Thoracic aorta (tissue), 2 donors: Measurements from ENCODE around the gene WDR72. TPM values are rescaled to one million over a fixed set of nuclear protein-coding genes. Genes with fewer than 3 reads are reported as not detected.

Experiments
- ATAC-seq: fragments of 150-250 bp; one replicate; pipeline ENCODE4 v1.8.0; 2017; ENCODE audit warnings: low read depth; ENCODE audit not compliant: insufficient number of reproducible peaks, low FRiP score
- DNase-seq: peaks from one replicate; pipeline ENCODE4 v3.0.0-alpha.2; 2020; ENCODE audit warnings: low spot score
- H3K27ac ChIP-seq, 2 donors: fragments of 200-600 bp; sonication (generic); 1 replicate in 1 of 2; 2 replicates in 1 of 2; pipeline ENCODE4 v1.5.1; 2016; ENCODE audit warnings: mild to moderate bottlenecking in 2 of 2, moderate library complexity in 2 of 2
- H3K27me3 ChIP-seq: fragments of 200-600 bp; sonication (generic); replicated peaks from 2 replicates; pipeline ENCODE4 v1.6.0; 2016; ENCODE audit warnings: mild to moderate bottlenecking; ENCODE audit not compliant: insufficient read depth
- H3K36me3 ChIP-seq: fragments of 200-600 bp; sonication (generic); one replicate; pipeline ENCODE4 v1.5.1; 2016
- H3K4me1 ChIP-seq, 2 donors: fragments of 200-600 bp; sonication (generic); 1 replicate in 1 of 2; 2 replicates in 1 of 2; pipeline versions ENCODE4 v1.5.1 to v1.6.0; 2016; ENCODE audit warnings: low read depth in 2 of 2, mild to moderate bottlenecking in 1 of 2; ENCODE audit not compliant: control insufficient read depth in 1 of 2
- H3K4me3 ChIP-seq: fragments of 200-600 bp; sonication (generic); 2 replicates; pipeline ENCODE4 v1.5.1; 2016; ENCODE audit warnings: mild to moderate bottlenecking
- H3K9me3 ChIP-seq: fragments of 200-600 bp; sonication (generic); 2 replicates; pipeline ENCODE4 v1.5.1; 2016
- total RNA-seq, 2 donors: library from RNA; depleted of rRNA; stranded (reverse); fragments of >200 nt; gene quantifications; one replicate each; pipeline versions ENCODE4 v1.1.0 to v1.2.3, GENCODE V29; 2016
- TF ChIP-seq, protein P1 (sequence below): fragments of 200-600 bp; sonication (generic); IDR thresholded peaks from one replicate; pipeline ENCODE4 v1.5.1; 2019; ENCODE audit warnings: antibody characterized with exemption

Gene WDR72
- total RNA-seq, 2 donors from 2014 or later: 2.2 TPM; not detected in 1

DNA sequence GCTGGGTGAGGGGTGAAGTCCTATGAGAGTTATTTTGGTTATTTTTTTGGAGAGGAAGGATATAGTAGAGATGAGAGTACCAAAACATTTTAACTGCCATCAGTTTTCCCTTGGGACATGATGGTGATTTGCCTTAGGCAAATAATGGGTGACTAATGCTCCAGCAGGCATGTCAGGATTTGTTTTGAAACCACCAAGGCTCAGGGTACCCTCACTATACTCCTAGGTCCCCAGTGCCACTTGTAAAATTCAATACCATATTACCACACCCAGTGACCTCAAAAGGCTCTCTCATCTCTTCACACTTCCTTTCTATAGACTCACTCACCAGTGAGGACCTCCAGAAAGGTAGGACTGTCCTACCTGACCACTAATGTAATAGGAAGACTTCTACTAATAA is 83.6 kb downstream of the WDR72 start:
- no peaks in the 10 kb centered on the region for H3K9me3 ChIP-seq
- DNase-seq (no peak), ATAC-seq (no peak)
- no peak overlapping the region for H3K27ac ChIP-seq
- no peaks in the 10 kb centered on the region for H3K27me3 ChIP-seq
- no peaks in the 10 kb centered on the region for H3K4me1 ChIP-seq
- no peak overlapping the region for H3K4me3 ChIP-seq
- TF ChIP-seq, protein P1, sequence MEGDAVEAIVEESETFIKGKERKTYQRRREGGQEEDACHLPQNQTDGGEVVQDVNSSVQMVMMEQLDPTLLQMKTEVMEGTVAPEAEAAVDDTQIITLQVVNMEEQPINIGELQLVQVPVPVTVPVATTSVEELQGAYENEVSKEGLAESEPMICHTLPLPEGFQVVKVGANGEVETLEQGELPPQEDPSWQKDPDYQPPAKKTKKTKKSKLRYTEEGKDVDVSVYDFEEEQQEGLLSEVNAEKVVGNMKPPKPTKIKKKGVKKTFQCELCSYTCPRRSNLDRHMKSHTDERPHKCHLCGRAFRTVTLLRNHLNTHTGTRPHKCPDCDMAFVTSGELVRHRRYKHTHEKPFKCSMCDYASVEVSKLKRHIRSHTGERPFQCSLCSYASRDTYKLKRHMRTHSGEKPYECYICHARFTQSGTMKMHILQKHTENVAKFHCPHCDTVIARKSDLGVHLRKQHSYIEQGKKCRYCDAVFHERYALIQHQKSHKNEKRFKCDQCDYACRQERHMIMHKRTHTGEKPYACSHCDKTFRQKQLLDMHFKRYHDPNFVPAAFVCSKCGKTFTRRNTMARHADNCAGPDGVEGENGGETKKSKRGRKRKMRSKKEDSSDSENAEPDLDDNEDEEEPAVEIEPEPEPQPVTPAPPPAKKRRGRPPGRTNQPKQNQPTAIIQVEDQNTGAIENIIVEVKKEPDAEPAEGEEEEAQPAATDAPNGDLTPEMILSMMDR: no peak
- no peaks in the 10 kb centered on the region for H3K36me3 ChIP-seq

DNA sequence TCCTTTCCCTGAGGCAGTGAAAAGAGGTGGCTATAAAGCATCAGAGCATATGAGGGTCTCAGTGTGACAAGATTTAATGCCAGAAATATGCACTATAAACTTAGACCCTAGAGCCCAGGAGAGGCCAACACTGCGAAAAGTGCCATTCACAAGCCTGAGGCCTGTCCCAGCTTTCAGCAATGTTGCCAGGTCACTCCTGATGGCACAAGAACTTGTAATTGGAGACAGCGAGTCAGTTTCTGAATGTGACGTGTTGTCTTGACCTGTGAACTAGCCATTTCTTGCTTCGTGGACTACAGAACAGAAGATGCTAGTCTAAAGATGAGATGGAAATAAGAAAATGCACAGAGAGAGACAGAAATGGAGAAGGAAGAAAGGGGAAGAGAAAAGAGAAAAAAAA is 87.9 kb downstream of the WDR72 start:
- Histone ChIP-seq H3K4me3 (no peak overlapping the region), H3K4me1 (no peaks in the 10 kb centered on the region), H3K9me3 (no peaks in the 10 kb centered on the region), H3K27me3 (no peaks in the 10 kb centered on the region), H3K27ac (no peak overlapping the region), H3K36me3 (no peaks in the 10 kb centered on the region)
- no peak for ATAC-seq
- TF ChIP-seq, protein P1: no peak
- DNase-seq: no peak

DNA sequence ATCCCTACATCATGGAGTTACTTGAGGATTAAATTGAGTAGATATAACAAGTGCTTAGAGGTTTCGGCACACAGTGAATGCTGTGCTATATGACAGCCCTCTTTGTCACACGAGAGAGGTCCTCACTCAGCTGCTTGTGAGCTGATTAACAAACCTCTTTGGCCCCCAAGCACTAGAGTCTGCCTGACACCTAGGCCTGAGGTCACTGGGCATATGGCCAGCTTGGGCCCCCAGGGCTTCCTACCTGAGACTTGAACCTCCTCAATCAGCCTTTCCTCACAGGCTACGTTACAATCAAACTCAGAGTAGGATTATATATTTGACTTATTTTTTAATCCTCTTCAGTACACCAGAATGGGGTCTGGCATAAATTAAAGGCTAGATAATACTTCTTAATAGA is 88.8 kb downstream of the WDR72 start:
- Histone ChIP-seq H3K4me3 (no peak overlapping the region), H3K27ac (no peak overlapping the region), H3K9me3 (no peaks in the 10 kb centered on the region), H3K4me1 (no peaks in the 10 kb centered on the region), H3K36me3 (no peaks in the 10 kb centered on the region), H3K27me3 (no peaks in the 10 kb centered on the region)
- no peak for DNase-seq
- no peak for ATAC-seq
- TF ChIP-seq, protein P1: no peak

DNA sequence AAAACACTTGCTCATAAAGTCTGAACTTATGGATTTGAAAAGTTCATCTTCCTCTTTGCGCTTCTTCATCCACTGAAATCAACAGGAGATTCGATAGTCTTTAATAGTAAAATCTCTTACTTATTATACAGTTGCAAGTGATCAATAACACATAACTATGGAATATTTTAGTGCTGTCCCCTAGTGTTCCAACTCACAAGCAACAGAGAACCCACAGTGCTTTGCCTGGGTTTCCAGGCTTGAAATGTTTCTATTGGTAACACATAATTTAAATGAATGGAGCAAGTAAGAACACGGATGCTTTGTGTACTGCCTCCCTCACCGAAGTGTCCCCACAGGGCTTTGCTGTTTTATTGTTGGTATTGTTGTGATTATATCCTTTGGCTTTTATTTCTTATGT is 93.5 kb downstream of the WDR72 start:
- ATAC-seq: no peak
- Histone ChIP-seq H3K4me3 (no peak overlapping the region), H3K27me3 (no peaks in the 10 kb centered on the region), H3K4me1 (no peaks in the 10 kb centered on the region), H3K36me3 (no peaks in the 10 kb centered on the region), H3K27ac (no peak overlapping the region), H3K9me3 (no peaks in the 10 kb centered on the region)
- TF ChIP-seq, protein P1: no peak
- DNase-seq: no peak

DNA sequence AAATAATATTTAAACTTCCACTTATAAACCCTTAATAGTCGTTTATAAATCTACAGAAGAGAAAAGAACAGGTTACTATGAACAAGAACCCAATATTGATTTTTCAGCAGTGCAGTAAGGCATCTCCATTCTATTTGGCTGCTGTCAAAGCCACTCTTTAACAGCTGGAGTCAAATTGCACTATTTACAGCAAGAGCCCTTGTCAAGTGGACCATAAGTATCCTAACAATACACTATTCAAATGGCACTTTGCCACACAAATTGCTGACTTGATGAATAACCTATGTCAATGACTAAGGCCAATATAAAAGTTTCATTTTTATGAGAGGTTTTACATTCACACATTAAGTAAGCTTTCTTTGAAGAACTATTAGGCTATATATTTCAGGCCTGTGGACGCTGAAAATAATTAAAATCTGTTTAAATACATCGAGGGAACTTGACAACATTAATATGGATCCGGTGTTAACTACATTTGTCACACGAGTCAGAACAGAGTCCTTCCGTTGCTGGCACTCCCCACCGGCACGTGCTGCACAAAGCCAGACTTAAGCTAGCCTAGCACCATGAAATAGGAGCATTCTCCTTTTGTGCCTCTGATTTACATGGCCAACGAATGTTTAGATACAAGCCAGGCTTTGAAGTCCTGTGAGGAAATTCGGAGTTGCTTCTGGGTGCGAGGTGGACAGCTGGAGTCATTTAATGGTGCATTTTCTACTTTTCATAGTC is 100.5 kb downstream of the WDR72 start:
- Histone ChIP-seq H3K4me1 (no peaks in the 10 kb centered on the region), H3K27ac (no peak overlapping the region), H3K4me3 (no peak overlapping the region), H3K9me3 (no peaks in the 10 kb centered on the region), H3K27me3 (no peaks in the 10 kb centered on the region), H3K36me3 (no peaks in the 10 kb centered on the region)
- ATAC-seq: no peak
- DNase-seq: no peak
- TF ChIP-seq, protein P1: no peak
